GM06990 (cell line): Measurements from ENCODE around the gene TP53TG5.

Experiments
- DNase-seq: peaks from one replicate; pipeline ENCODE4 v3.0.0-alpha.2; 2011; ENCODE audit not compliant: insufficient read length; ENCODE audit errors: extremely low read depth
- H3K27me3 ChIP-seq: replicated peaks from 2 replicates; pipeline ENCODE4 v1.6.0; 2011; ENCODE audit warnings: low read length; ENCODE audit not compliant: control insufficient read depth, insufficient read depth
- H3K36me3 ChIP-seq: 2 replicates; pipeline ENCODE4 v1.5.1; 2011; ENCODE audit warnings: low read length; ENCODE audit not compliant: control insufficient read depth, insufficient read depth
- H3K4me3 ChIP-seq: replicated peaks from 2 replicates; pipeline ENCODE4 v1.5.1; 2011; ENCODE audit warnings: low read depth, mild to moderate bottlenecking, control low read depth, low read length
- CTCF ChIP-seq: IDR thresholded peaks from 2 replicates; pipeline ENCODE4 v1.5.1; 2011; ENCODE audit warnings: low read length, control low read depth, mild to moderate bottlenecking, inconsistent platforms; ENCODE audit not compliant: insufficient read depth, poor library complexity, severe bottlenecking

Gene TP53TG5

GRCh38 chr20:45412653-45413052 lies 34.5 kb upstream of the TP53TG5 start:
- DNase-seq = no peak
- TF ChIP-seq CTCF = no peak
- no peak overlapping the region for H3K4me3 ChIP-seq

GRCh38 chr20:45410887-45411286 lies 32.8 kb upstream of the TP53TG5 start:
- DNase-seq = no peak
- H3K4me3 ChIP-seq = no peak overlapping the region
- no peaks in the 10 kb centered on the region; the same call in 1 of the 2 replicates for H3K27me3 ChIP-seq
- H3K36me3 ChIP-seq = no peaks in the 10 kb centered on the region
- TF ChIP-seq CTCF = no peak

More at GRCh38 chr20:45412653-45413052, 34.5 kb upstream of the TP53TG5 start:
- H3K36me3 ChIP-seq = no peaks in the 10 kb centered on the region
- no peaks in the 10 kb centered on the region; the same call in 1 of the 2 replicates for H3K27me3 ChIP-seq

- no peak for DNase-seq
- no peak for TF ChIP-seq CTCF
- H3K27me3 ChIP-seq = peaks cover 1% of the 10 kb centered on the region
- H3K36me3 ChIP-seq = no peaks in the 10 kb centered on the region
- H3K4me3 ChIP-seq = no peak overlapping the region
Measured at GRCh38 chr20:45409521-45410272, 31.6 kb upstream of the TP53TG5 start.

- Histone ChIP-seq H3K36me3 (no peaks in the 10 kb centered on the region), H3K27me3 (peaks cover 1% of the 10 kb centered on the region), H3K4me3 (no peak overlapping the region)
- no peak for TF ChIP-seq CTCF
- DNase-seq = no peak
Measured at GRCh38 chr20:45408646-45409213, 30.6 kb upstream of the TP53TG5 start.

GRCh38 chr20:45407783-45408645 lies 29.9 kb upstream of the TP53TG5 start, which contains the start of gene DBNDD2:
DBNDD2 (plus strand) TSS chr20:45408289; CDS start chr20:45408468, 179 bp downstream.
- TF ChIP-seq CTCF = no peak
- no peak for DNase-seq
- H3K36me3 ChIP-seq = no peaks in the 10 kb centered on the region
- peaks cover 1% of the 10 kb centered on the region for H3K27me3 ChIP-seq
- no peak within 1 kb of the TSS for H3K4me3 ChIP-seq
